8988T (cell line): ENCODE data around the gene NOTCH4.
"Not testable (repeated sequence)": the region's sequence is repeated elsewhere in the genome, so short reads cannot be mapped to it uniquely, and the experiment has no call there.

Experiments
- DNase-seq: peaks from one replicate; pipeline ENCODE4 v3.0.0; 2011

The NOTCH4 gene

DNA sequence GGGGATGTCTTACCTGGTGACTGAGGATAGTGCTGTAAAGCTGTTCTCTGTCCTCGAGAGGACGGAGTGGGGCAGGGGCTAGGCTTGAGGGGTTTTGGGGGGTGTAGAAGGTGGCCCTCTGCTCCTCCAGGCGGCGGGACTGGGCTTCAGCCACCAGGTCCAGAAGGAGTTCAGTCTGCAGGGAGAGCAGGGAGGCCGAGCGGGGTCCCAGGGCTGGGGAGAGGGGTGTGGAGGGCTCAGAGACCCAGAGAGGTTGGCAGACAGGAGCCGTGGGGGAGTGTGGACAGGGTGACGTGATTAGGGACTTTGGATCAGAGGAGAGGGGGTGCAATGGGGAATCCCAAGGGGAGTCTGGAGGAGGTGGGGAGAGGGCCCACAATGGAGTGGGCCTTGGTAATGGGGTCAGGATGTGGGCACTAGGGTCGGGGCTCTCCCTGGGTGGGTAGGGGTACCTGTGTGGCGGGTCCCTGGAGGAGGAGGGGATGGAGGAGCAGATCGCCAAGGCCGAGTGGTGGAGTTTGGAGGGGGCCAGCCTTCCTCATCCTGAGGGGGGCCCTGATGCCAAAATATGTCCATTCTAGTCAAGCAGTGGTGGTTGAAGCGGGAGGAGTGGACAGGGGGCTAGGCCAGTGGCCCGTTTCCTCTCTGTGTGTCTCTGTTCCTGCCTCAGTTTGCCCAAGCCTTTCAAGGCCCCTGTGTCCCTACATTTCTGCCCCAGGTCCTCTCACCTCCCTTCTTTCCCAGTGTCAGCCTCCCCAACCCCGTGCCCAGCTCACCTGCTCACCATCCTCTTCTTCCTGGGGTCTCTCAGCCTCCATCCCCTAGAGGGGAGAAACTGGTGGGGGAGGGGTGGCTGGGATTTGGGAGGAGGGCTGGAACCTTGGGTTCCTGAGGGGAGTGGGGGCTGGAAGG lies 31.9 kb downstream of the NOTCH4 start:
- DNase-seq = no peak

DNA sequence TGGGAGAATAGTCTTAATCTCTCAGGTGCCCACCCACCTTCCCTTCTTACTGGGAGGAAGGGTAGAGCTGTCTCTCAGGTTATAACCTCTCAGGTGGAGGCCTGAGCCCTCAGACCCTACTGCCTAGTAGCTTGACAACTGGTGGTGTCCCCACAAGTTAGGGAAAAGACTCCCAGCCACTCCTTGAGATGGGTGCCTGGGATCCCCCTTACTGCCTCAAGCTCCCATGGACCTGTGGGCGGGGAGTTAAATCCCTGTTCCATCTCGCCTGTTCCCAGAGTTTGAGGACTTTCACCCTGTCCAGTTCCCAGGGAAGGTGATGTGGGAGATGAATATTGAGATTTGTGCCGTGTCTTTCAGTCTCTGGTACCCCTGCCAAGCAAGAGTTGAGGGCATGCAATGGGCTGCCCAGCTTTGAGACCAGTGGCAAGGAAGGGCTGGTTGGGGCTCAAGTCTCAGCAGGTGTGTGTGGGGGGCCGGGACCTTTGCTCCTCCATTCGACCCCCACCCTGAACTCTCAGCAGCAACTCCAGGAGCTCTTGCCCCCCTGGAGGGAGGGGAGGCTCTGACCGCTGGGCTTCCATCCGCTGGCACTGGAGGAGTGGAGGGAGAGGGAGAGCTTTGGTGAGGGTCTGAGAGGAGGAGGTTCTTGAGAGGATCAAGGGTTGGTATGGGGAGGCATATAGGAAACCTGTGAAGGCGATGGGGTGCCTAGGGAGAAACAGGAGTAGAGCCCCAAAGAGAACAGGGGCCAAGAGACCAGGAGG lies 32.8 kb downstream of the NOTCH4 start:
- DNase-seq = no peak

DNA sequence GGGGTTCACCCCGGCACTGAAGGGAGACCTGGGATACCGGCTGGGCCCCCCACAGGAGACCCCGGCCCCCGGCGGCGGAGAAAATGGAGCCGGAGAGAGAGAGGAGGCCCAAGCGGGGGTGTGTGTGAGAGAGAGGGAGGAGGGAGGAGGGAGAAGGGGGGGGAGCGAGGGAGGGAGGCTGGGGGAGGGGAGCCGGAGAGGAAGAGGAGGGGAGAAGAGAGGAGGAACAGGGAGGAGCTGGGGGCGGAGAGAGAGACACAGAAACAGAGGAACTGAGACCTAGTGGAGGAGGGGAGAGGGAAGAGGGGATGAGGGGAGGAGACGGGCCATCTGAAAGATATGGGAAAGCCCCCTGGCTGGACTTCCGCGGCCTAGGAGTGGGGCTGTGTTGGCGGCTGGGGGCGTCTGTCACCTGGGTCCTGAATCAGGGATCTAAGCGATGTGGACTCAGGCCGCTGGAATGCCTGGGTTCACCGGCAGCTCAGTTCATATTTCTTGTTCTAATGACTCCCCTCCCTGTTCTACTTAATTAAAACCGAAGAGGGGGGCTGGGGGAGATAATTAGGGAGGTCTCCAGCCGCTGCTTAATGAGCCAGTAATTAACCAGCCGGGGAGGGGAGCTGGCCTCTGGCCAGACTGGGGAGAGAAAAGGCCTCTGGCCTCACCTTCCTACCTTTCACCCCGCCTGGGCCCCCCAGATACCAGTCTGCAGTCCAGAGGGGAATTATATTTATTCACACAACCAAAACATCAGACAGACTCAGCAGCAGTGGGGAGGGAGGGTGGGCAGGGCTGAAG lies 33.6 kb downstream of the NOTCH4 start, which contains the start of gene PBX2:
TSS of gene PBX2 (minus strand) at position 149 of the 798 bp plus-strand sequence. CDS start 287 bp downstream, outside the sequence.
- peak; percentile 74 for DNase-seq

DNA sequence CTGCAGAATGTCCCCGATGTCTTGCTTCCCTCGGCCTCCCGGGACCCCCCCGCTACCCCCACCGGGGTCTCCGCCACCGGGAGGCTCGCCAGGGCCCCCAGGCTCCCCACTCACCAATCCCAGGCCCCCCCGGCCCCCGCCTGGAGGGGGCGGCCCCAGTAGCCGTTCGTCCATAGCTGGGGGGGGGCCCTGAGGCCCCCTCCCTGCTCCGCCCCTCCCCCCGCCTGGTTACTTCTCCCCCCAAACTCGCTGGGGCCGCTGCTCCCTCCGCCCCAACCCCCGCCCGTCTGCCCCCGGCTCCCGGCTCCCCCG lies 34.2 kb downstream of the NOTCH4 start:
- no peak for DNase-seq

DNA sequence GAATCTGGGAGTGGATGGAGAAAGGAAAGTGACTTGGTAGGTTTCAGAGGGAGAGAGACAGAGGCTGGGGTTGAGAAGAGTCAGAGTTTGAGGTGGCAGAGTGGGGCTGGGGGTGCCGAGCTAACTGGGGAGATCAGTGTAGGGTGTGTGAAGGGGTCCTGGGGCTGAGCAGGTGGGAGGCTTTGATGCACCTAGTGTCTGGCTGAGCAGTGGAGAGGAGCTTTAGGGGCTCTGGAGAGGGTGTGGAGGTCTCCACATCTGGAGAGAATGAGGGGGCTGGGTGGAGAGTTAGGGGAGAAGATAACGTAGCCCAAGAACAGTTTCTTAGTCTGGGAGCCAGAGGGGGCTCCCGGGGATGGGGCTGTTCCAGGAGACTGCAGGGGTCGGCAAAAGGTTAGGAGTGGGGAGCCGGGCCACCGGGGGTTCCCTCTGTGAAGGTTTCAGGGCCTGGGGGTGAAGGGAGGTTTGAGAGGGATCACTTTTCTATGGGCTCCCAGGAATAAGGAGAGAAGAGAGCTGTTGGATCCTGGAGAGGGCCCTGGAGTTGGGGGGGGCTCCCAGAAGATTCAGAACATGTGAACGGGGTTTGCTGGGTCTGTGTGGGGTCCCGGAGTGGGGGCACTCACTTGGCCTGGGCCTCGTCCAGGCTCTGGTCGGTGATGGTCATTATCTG lies 34.7 kb downstream of the NOTCH4 start:
- DNase-seq = no peak

DNA sequence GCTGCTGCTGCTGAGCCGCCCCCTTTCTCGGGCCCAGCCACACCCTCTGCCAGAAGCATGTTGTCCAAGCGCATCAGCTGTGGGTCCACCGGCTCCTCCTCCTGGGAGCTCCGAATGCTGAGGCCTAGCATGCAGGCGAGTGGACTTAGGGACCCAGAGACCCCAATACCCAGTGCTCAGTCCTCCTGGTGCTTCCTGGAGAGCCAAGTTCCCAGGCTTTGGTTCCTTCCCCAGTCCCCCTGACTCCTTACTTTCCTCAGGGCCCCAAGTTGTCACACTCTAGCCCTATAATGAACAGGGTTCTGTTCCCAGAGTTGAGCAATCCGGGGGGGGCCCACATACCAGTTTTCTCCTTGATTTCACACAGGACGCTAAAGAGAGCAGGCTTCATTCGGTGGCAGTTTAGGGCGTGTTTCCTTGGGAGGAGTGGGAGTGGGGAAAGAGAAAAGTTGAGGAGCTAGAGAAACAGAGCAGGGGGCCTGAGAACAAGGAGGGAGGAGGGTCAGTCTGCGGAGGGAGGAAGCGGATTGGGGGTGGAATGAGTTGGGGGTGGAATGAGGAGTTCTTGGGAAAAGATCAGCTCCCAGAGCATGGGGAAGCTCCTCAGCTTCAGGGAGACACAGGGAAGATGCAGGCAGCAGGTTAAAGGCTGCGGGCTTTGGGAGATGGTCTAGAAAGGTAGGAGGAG lies 35.3 kb downstream of the NOTCH4 start:
- no peak for DNase-seq

DNA sequence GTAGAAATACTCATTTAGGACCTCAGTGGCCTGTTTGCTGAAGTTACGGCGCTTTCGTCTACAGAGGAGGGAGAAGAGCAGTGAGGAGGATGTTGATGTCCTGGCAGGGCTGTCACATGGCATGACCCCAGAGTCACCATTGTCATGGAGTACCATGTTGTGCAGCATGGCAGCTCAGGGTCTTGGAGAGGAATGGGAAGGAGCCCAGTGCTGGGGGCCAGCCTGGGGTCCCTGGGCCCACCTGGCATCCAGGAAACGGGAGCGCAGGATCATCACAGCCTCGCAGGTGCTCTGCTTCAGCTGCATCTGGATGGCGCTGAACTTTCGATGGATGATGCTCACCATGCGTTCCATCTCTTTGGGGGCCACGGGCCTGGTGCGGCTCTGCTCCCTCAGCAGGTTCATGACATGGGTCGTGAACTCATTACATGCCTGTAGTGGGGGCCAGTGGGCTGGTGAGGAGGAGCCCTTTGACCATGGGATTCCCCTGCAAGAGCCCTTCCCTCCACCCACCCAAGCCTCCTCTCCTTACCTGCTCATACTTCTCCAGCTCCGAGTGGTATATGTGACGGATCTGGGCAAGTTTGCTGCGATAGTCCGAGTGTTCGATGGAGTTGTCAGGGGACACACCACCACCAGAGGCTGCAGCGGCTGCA lies 36.0 kb downstream of the NOTCH4 start:
- not testable (repeated sequence) for DNase-seq

DNA sequence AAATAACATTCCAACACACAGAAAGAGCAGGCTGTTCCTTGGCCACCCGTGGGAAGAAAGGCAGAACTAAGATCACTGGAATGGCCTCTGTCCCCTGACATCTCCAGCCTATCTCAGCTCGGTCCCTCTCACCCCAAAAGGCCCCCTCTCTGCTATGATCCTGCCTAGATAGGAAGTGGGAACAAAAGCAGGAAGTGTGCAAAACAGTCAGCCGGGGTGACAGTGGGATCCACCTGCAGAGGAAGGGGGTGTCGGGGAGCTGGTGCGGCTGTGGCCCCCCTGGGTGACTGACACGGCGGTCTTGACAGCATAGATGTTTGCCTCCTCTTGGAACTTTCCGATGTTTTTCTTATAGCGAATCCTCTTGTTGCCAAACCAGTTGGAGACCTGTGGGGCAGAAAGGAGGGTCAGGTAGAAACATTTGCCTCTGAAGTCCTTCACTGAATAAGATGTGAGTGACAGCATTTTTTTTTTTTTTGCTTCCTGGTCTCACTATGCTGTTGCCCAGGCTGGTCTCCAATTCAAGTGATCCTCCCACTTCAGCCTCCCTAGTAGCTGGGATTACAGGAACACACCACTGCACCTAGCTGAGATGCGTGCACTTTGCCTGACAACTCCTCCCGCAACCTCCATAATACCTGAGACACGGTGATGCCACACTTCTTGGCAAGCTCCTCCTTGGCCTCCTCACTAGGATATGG lies 36.7 kb downstream of the NOTCH4 start:
- no peak for DNase-seq

DNA sequence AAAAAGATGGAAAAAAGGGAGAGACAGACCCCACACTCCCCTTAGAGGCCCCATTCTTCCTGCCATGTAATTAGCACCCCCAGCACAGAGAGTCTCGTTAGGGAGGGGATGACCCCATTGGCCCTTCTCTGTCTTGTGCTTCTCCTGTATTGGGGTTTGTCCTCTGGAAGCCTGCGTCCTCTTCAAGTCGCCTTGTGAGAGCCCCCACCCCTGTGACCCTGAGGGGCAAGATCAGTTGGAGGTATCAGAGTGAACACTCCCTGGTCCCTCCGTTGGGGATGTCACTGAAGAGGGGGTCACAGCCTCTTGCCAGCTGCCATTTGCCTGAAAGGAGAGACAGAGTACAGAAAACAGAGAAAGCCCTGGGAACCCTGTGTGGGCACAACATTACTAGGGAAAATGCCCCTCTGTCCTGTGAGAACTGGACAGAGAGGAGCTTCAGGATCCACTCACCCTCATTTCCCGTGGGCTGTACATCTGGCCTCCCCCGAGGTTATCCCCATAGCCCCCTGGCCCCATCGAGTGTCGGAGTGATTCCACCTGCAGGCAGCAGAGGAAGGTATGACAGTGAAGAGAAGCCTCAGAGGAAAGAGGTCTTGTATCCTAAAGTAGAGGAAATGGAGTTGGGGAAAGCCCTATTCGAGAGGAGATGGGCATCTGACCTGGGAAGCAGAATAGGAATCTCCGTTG lies 37.6 kb downstream of the NOTCH4 start:
- not testable (repeated sequence) for DNase-seq

DNA sequence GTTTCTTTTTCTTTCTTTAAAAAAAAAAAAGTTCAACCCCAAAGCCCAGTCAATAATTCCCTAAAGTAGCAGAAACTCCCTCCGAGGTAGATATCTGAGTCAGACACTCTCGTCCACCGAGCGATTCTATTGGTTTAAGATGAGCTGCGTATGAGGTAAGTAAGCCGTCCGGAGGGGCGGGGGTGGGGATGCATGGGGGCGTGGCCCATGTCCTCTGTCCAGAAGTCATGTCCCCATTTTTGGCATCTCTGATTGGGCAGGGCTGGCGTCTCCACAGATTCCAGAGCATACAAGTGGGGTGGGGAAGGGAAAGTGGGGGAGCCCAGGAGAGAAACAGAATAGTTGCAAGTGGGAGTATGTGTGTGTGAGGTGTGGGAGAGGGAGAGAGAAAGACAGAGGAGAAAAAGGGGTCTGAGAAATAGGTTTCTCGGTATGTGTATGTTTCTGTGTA lies 38.2 kb downstream of the NOTCH4 start:
- DNase-seq = not testable (repeated sequence)

DNA sequence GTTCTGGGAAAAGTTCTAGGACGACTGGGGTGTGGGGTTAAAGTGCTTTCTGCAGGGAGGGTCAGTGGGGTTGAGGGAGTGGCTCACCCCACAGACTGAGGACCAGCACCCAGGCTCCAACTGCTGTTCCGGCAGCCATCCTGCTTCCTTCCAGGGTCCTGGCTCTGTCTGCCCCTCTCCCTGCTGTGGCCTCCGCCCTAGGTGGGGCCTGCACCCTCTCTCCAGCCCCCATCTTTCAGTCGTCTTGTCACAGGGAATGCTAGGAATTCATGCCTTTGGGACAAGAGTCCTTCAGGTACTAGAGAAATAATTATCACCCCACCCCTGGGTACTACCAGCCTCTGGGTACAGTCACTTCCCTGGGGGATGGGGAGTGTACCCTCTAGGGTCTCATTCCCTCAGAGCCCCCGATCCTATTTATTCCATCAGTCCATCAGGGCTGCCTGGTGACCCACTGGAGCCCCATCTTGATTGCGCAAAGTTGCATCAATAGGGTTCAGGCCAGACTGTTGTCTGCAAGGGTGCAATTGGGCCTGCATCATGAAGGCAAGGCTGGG lies 39.7 kb downstream of the NOTCH4 start, which contains the start of gene AGER:
TSS of gene AGER (minus strand) at position 170 of the 557 bp plus-strand sequence. CDS start at position 139, 31 bp downstream.
- no peak for DNase-seq

DNA sequence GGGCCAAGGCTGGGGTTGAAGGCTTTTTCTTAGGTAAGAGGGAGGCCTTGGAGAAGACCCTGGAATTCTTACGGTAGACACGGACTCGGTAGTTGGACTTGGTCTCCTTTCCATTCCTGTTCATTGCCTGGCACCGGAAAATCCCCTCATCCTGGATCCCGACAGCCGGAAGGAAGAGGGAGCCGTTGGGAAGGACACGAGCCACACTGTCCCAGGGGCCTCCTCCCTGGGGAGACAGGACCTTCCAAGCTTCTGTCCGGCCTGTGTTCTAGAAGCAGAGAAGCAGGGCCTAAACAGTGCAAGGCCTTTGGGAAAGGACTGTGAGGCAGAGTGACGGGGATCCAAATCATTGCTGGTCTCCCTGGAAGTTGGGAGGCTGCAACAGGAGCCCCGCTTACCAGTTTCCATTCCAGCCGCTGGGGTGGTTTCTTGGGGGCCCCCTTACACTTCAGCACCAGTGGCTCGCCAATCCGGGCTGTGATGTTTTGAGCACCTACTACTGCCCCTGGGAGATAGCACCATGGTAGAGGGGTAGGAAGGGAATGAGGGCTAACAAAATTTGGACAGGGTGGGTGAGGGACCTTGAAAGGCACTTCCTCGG lies 40.3 kb downstream of the NOTCH4 start:
- no peak for DNase-seq

DNA sequence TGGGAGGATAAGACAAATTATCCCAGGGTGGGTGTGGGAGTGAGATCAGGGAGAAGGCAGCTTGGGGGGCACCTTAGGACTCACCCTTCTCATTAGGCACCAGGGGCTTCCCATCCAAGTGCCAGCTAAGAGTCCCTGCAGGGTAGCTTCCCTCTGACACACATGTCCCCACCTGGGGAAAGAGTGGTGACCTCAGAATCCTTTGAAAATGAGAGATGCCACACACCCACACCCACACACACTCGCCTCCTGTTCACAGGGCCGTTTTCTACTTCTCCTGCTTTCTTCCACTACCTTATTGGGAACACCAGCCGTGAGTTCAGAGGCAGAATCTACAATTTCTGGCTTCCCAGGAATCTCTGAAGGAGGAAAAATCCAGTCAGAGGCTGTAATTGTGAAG lies 40.8 kb downstream of the NOTCH4 start:
- DNase-seq = no peak

DNA sequence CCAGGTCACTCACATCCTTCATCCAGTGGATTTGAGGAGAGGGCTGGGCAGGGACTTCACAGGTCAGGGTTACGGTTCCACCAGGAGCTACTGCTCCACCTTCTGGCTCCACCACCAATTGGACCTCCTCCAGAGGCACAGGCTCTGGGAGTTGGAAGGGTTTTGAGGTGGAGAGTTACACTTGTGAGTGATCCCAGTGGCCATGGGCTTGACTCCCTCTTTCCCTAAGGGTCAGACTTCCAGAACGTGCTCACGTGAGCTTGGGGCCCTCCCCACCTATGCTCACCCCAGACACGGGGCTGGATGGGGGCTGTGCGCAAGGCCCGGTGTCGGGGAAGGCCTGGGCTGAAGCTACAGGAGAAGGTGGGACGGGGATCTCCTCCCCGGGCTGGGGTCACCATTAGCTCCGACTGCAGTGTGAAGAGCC lies 41.3 kb downstream of the NOTCH4 start:
- no peak for DNase-seq

DNA sequence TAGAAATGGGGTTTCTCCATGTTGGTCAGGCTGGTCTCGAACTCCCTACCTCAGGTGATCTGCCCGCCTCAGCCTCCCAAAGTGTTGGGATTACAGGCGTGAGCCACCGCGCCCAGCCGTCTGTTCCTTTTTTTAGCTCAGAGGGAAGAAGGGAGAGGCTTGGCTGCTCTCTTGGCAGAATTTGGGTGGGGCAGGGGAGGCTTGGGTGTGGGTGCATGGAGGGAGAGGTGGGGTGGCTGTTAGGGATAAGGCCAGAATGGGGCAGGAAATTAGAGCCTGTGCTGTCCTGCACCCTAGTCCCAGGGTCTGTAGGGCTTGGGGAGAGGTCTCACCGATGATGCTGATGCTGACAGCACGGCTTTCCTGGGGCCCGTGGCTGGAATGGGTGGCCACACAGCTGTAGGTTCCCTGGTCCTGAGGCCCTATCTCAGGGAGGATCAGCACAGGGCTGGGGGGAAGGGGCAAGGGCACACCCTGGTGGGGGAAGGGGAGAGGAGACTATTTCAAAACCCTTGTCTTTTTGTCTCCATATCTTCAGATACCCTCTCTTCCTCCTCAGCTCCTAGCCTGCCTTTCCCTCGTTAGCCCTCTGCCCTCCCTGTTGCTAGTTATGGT lies 41.8 kb downstream of the NOTCH4 start:
- DNase-seq = no peak

DNA sequence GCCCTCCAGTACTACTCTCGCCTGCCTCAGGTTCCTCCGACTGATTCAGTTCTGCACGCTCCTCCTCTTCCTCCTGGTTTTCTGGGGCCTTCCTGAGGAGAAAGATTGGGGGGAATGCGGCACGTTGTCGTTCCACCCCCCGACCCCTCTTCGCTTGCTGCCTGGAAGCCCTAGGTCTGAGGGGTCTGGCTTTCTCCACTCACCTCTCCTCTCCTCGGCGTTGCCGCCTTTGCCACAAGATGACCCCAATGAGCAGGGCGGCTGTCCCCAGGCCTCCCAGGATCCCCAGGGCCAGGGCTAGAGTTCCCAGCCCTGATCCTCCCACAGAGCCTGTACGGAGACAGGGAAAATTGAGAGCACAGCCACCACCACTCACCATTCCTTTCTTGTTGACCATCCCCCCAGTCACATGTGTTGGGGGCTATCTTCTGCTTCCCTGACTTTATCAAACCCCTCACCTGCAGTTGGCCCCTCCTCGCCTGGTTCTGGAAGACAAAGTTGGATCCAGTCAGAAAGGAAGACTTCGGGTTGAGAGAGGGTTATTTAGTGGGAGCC lies 42.6 kb downstream of the NOTCH4 start:
- no peak for DNase-seq

DNA sequence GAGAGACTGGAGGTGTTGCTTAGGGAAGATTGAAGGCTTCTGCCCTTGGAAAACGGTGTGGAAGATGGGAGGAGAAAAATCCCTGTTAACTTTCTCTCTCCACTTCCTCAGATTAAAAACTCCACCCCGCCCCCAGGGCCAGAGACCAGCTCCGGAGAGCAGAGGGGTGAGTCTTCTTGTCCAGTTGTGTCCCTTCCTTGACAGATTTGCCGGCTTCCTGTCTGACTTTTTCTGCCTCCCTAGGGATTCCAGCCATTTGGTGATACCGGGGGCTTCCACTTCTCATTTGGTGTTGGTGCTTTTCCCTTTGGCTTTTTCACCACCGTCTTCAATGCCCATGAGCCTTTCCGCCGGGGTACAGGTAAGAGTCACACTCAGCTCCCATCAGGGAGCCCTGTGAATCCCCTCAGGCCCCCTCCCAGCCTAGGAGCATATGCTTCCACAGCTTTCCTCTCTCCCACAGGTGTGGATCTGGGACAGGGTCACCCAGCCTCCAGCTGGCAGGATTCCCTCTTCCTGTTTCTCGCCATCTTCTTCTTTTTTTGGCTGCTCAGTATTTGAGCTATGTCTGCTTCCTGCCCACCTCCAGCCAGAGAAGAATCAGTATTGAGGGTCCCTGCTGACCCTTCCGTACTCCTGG lies 44.0 kb downstream of the NOTCH4 start:
- DNase-seq = no peak
